GM12864 (cell line): ENCODE results near the gene PWP2.
"Not testable (repeated sequence)": the region's sequence is repeated elsewhere in the genome, so short reads cannot be mapped to it uniquely, and the experiment has no call there.

Source experiments
- DNase-seq: peaks from one replicate; pipeline ENCODE4 v3.0.0-alpha.2; 2011; ENCODE audit warnings: low read depth
- H3K4me3 ChIP-seq: 2 replicates; pipeline ENCODE4 v1.5.1; 2011; ENCODE audit warnings: mild to moderate bottlenecking, low read depth, low read length, control low read depth

The PWP2 gene

DNA sequence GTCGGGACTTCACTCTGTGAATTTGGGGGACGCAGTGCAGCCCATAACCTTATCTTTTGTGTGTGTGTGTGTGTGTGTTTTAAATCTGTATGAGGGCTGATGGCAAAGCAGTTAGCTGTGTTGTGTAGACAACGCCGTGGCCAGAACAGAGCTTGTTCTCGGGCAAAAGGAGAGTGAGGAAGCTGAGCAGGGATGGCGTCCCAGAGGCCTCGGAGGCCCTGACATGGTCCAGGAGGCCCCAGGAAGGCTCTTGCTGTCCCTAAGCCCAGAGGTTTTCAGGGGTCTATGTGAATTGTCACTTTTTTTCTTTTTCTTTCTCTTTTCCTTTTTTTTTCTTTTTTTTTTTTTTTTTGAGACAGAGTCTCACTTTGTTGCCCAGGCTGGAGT lies 50.9 kb downstream of the PWP2 start:
- not testable (repeated sequence) for DNase-seq

DNA sequence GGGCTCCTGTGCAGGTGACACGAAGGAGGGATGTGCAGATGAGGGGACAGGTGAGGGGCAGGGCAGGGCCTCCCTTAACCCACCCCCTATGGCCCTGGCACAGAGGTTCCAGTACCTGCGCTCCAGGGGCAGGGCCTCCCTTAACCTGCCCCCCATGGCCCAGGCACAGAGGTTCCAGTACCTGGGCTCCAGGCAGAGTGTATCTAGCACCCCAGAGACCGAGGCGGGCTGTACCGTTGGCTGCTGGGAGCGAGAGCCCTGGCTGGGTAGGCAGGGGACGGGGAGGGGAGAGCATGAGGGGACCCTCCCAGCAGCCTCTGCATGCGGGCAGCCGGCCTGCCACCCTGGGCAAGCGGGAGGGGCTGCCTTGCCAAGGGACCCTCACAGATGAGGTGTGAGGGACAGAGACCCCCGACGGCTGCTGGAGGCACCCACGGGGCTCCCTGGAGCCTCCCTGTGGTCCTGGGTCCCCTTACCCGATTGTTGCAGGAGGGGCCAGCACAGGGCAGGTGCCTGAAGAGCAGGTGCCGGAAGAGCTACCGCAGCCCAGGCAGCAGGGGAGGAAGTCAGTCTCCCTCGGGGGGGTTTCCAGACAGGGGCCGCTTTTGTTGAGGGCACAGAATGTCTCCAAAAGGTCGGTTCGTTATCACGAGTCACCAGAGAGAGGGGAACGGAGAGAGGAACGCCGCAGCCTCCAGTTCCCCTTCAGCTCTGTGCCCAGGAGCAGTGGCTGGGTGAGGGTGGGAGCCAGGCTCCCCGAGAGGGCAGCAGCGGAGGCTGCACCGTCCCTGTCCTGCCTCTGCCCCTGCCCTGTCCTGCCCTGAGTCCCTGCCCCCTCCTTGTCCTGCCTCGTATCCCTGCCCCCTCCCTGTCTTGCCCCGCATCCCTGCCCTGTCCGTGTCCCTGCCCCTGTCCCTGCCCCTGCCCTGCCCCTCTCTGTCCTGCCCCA lies 52.4 kb downstream of the PWP2 start:
- peak overlapping the region; percentile 44 for H3K4me3 ChIP-seq
- not testable (repeated sequence) for DNase-seq

More for the DNA sequence above, 50.9 kb downstream of the PWP2 start:
- H3K4me3 ChIP-seq = peak overlapping the region; percentile 40

GRCh38 chr21:44160298-44160672 lies 53.1 kb downstream of the PWP2 start:
- H3K4me3 ChIP-seq, DNase-seq: not testable (repeated sequence)

- DNase-seq, H3K4me3 ChIP-seq: not testable (repeated sequence)
Observed at GRCh38 chr21:44160821-44161220, 53.6 kb downstream of the PWP2 start.

- not testable (repeated sequence) for H3K4me3 ChIP-seq
Observed at GRCh38 chr21:44163167-44163653, 56.0 kb downstream of the PWP2 start.

GRCh38 chr21:44165933-44166332 lies 58.7 kb downstream of the PWP2 start:
- DNase-seq, H3K4me3 ChIP-seq: not testable (repeated sequence)

More at GRCh38 chr21:44163167-44163653, 56.0 kb downstream of the PWP2 start:
- DNase-seq = not testable (repeated sequence)

- DNase-seq, H3K4me3 ChIP-seq: not testable (repeated sequence)
Observed at GRCh38 chr21:44167527-44167926, 60.3 kb downstream of the PWP2 start.

DNA sequence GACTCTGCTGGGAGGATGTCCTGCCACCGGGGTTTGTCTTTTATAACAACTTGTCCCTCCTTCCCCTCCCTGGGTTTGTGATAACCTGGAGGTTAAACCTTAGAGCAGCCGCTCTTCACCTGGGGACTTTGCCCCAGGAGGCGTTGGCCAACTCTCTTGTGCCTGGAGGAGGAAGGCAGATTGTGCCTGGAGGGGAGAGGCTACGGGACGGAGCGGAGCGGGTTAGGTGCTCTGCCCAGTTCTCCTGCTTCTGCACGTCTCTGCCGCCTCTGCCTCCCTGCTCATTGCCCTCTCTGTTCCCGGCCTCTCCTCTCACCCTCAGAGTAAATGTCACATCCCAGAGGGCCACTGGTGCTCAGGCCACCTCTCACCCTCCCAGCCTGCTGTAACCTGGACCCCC lies 63.1 kb downstream of the PWP2 start:
- not testable (repeated sequence) for DNase-seq, H3K4me3 ChIP-seq

DNA sequence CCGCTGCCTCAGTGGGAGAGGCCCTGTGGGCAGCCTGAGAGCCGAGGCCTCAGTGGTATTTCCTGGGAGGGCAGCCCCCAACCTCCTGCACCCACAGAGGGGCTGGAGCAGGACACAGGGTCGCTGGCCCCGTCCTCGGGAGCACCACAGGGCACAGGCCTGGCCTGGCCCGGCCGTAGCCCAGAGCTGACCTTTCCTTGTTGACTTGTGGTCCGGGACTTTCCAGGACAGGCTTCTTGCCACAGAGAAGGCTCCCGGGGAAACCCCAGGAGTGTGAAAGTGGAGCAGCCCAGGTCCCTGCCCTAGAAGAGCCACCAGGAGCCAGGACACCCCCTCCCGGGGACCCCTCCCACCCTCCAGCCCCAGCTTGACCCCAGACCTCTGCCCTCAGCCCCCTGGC lies 63.7 kb downstream of the PWP2 start:
- not testable (repeated sequence) for H3K4me3 ChIP-seq, DNase-seq

DNA sequence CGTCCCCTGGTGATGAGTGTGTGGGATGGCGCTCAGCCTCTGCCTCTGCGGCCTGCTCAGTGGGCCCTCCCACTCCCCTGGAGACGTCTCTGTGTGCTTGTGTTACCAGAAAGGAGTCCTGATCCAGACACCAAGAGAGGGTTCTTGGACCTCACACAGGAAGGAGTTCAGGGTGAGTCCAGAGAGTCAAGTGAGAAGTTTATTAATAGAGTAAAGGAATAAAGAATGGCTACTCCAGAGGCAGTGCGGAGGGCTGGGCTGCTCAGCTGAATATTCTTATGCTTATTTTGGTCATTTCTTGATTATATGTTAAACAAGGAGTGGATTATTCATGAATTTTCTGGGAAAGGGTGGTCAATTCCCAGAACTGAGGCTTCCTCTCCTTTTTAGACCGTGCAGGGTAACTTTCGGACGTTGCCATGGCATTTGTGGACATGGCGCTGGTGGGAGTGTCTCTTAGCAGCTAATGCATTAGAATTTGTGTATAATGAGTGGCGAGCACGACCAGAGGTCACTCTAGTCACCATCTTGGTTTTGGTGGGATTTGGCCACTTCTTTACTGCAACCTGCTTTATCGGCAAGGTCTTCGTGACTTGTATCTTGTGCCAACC lies 64.9 kb downstream of the PWP2 start:
- H3K4me3 ChIP-seq, DNase-seq: not testable (repeated sequence)

DNA sequence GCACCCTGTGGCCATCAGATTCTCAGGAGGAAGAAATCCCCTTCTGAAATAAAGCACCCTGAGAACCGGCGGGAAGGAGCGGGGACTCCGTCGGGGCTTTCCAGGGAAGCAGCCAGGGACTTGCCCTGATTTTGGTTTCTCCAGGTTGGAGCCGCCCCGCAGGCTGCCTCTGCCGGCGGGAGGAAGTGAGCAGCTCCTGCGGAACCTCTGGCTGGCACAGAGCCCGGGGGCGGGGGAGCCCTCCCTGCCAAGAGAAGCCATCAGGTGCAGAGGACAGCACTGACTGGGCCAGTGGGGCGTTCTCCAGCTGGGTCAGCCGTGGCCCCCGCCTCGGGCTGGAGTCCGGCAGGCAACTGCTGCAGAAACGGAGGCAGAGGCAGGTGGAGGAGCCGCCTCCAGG lies 65.5 kb downstream of the PWP2 start:
- not testable (repeated sequence) for H3K4me3 ChIP-seq, DNase-seq

DNA sequence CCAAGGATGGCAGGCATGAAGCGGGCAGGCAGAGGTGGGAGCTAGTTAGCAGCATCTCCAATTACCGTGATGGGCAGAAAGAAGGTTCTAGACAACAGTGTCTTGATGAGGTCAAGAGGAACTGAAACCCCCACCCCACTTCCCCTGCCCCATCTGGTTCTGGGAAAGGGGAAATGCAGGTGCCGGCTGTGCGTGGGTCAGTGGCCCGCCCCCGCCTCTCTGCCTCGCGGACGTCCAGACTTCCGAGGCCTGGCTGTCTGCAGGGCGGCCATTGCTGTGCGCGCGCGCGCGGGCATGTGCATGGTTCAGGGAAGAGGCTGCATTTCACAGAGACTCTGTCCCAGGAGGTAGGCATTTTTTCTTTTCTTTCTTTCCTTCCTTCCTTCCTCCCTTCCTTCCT lies 68.0 kb downstream of the PWP2 start:
- H3K4me3 ChIP-seq, DNase-seq: not testable (repeated sequence)

DNA sequence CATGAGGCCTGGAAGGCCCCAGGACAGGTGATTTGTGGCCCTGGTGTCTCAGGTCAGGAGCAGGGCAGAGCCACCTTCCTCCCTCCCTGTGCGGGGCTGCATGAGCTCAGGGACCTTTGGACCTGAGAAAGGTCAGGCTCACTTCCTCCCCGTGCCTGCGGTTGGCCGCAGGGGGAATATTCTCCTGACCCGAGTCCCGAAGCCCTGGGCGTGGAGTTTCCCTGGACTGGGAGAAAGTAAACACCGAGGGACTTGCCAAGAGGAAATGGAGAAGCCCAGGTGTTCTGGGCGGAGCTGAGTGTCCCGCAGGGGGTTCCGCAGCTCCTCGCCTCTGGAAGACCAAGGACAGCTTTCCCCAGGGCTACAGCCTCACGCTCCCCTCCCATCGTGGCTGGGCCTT lies 68.9 kb downstream of the PWP2 start:
- DNase-seq, H3K4me3 ChIP-seq: not testable (repeated sequence)
